GM03348 (cell line): ENCODE data around the gene RSL24D1.
"Not testable (repeated sequence)": the region's sequence is repeated elsewhere in the genome, so short reads cannot be mapped to it uniquely, and the experiment has no call there.

Experiments
- DNase-seq: peaks from one replicate; pipeline ENCODE4 v3.0.0; 2012; ENCODE audit warnings: low spot score

Gene RSL24D1

GRCh38 chr15:55204464-55204863, 7.7 kb upstream of the RSL24D1 start:
- no peak for DNase-seq

DNA sequence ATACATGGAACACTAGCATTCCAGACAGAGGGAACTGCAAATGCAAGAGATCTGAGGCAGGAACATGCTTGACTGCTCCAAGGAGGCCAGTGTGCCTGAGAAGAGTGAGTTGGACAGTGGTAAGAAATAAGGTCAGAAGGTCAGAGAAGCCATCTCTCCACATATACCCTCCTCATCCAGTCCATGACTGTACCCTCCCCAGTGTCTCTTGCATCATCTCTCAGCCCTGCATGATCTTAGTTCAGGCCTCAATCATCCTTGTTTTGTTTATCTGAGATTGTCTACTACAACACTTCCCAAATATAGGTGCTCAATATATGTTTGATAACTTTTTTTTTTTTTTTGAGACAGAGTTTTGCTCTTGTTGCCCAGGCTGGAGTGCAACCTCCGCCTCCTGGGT, 5.5 kb upstream of the RSL24D1 start:
- no peak for DNase-seq

- DNase-seq = no peak
Measured at GRCh38 chr15:55198706-55199105, 2.0 kb upstream of the RSL24D1 start.

GRCh38 chr15:55197719-55198118, 978 bp upstream of the RSL24D1 start:
- DNase-seq = no peak

DNA sequence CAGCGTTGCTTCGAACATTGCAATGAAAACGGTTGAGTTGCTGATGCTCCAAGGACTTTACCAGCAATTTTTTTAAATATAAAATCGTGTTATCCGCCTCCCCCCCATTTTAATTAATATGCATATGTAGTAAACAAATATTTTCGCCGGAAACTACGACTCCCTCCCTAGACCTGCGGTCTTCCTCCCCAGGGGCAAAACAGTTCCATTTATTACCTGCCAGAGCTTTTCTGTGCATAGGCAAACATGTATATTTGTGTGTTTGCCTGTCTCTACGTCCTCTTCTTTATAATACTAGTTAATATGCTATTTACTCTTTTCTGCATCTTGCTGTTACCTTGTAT, 593 bp upstream of the RSL24D1 start:
- DNase-seq = no peak

DNA sequence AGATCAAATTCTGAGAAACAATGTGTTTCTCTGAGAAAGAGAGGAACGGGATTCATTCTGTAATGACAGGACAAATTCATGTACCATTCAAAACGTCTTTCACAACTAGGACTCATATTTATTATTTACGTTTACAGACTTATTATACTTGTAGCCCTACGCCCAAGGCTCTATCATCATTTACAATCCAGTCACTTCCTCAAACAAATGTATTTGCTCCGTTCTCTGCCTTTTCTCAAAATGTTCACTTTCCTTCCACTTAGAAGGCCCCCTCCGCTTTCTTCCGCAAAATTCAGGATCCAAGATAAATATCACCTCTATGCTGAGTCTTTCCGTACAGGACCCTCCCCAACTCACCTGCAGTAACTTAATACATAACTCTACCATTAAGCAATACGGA, 745 bp downstream of the RSL24D1 start:
- no peak for DNase-seq

DNA sequence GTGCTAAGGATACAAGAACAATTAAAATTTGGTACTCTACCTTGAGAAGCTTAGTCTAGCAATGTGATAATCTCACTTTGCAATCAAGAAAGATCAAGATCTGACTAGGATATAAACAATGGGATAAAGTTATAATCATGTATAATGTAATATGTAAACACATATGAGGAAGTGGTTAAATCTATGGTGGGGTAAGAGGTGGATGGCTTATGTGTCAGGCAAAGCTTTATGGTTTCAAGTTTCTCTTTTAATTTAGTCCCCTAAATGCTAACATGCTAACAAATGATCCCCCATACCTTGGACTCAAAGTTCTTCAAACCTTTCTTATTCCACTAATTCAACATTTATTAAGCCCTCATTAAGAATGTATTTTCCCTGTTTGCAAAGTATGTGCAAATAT, 2.5 kb downstream of the RSL24D1 start:
- no peak for DNase-seq

GRCh38 chr15:55186331-55186730, 10.4 kb downstream of the RSL24D1 start:
- no peak for DNase-seq

DNA sequence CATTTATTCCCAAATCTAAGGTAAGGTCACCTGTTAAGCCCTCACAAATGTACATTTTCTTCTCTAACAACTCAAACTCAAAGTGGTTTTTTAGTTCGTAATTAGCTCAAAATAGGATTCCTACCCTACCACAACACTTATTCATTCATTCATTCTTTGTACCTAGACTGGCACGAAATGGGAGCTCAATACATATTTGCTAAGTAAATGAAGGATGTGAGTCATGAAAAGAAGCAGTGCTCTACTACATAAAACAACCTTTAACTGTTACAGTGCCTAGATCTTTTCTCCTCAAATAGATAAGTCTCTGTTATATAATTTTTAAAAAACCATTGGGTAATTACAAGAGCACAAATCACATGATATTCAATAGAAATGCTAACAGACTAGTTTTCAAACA, 13.1 kb downstream of the RSL24D1 start:
- DNase-seq = no peak

GRCh38 chr15:55179141-55179540, 17.6 kb downstream of the RSL24D1 start:
- DNase-seq = no peak

- DNase-seq = no peak
Measured at GRCh38 chr15:55170361-55170760, 26.4 kb downstream of the RSL24D1 start.

DNA sequence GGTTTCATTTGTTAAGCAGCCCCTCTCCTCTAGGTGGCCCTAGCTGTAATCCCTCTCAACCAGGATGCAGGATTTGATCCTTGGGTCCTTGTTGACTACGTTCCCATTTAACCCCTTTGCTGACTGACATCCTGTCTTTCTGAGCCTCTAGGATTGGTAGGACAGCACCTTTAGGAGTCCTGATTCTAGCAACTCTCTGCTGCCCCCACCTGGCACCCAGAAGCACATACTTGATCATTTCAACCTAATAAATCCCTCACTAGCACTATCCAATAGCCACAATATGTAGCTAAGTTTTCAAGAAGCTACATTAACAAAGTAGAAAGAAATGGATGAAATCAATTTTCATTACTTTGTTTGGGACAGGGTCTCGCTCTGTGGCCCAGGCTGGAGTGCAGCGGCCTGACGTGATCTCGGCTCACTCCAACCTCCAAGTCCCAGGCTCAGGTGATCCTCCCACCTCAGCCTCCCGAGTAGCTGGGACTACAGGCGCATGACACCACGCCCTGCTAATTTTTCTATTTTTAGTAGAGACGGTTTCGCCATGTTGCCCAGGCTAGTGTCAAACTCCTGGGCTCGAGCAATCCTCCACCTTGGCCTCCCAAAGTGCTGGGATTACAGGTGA, 28.3 kb downstream of the RSL24D1 start:
- DNase-seq = peak; percentile 77

DNA sequence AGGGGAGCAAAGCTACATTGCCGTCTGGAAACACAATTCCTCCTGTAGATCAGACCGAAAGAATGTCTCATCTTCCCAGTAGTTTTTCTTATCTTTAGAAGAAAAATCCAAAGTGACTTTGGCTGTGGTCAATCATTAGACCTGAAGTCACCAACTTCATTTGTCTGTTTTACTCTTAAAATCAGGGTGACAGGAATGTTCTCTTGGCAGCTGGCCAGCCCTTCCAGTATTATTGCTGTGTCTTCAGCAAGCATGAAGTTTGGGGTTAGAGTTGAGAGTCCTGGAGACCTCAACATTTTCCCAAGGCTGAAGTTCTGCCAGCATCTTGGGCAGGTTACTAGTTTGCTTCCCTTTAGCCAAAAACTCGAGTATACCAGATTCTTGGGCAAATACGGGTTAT, 32.5 kb downstream of the RSL24D1 start:
- no peak for DNase-seq

DNA sequence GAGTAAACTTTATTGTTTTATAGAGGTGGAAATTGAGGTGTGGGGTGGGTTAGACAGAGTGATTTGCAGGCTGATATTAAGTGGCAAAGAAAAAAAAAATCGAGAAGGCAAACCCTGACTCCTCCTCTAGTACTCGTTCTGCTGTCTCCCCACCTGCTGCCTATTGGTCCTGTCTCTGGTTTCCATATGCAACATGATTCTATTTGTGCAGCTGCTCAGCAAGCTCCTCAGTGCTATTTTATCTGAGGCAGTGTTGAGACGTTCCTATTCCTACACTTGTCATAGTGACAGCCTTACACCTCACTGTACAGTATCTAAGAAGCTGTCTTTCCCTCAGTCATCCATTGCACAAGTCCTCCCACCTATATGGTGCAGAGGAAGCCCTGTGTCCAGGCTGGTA, 45.1 kb downstream of the RSL24D1 start:
- no peak for DNase-seq

DNA sequence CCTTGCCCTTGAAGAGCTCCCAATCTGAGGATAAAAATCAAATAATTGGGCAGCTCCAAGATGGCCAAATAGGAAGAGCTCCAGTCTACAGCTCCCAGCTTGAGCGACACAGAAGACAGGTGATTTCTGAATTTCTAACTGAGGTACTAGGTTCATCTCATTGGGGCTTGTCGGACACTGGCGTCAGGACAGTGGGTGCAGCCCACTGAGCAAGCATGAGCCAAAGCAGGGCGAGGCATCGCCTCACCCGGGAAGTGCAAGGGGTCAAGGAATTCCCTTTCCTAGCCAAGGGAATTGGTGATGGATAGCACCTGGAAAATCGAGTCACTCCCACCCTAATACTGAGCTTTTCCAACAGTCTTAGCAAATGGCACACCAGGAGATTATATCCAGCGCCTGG, 53.6 kb downstream of the RSL24D1 start:
- not testable (repeated sequence) for DNase-seq

DNA sequence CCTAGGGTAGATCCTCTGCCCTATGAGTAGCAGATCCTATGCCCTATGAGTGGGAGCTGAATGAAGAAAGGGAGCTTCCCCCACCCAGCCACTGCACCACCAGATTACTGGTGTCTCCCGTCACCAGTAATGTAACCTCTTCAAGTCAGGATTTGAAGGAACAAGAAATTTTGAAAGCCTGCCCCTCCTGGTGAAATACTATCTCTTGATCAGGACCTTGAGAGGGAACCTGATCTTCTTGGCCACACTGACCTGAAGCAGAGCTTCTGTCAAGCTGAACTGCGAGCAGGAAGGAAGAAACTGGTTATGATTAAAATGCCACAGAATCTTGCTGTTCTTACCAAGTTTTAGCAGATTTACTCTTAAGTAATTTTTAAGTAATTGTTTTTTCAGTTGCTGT, 62.8 kb downstream of the RSL24D1 start:
- no peak for DNase-seq

GRCh38 chr15:55132672-55133071, 64.1 kb downstream of the RSL24D1 start:
- no peak for DNase-seq
